Stomach (tissue), 9 donors: ENCODE measurements around the gene EPB41L2. TPM values are rescaled to one million over a fixed set of nuclear protein-coding genes. Genes with fewer than 3 reads are reported as not detected.
"Not testable (repeated sequence)": the region's sequence is repeated elsewhere in the genome, so short reads cannot be mapped to it uniquely, and the experiment has no call there.

ENCODE experiments used
- DNase-seq, 2 donors: peaks; one replicate each; pipeline versions ENCODE4 v3.0.0 to v3.0.0-alpha.2; 2013 to 2019
- H3K27ac ChIP-seq, 5 donors: fragments of 200-600 bp in 4 of 5; sonication (generic) in 4 of 5; one replicate each; pipeline ENCODE4 v1.5.1; 2013 to 2019; ENCODE audit warnings: mild to moderate bottlenecking in 1 of 5, moderate library complexity in 1 of 5
- H3K27me3 ChIP-seq, 3 donors: fragments of 200-600 bp; sonication (generic); one replicate each; pipeline ENCODE4 v1.5.1; 2017 to 2019; ENCODE audit warnings: mixed run types in 1 of 3
- H3K36me3 ChIP-seq, 4 donors: fragments of 200-600 bp; sonication (generic); 1 replicate in 3 of 4; 2 replicates in 1 of 4; pipeline ENCODE4 v1.5.1; 2016 to 2019
- H3K4me1 ChIP-seq, 4 donors: fragments of 200-600 bp; sonication (generic); one replicate each; pipeline ENCODE4 v1.5.1; 2016 to 2019
- H3K4me3 ChIP-seq, 4 donors: fragments of 200-600 bp; sonication (generic) in 3 of 4; one replicate each; pipeline ENCODE4 v1.5.1; 2016 to 2019; ENCODE audit warnings: mild to moderate bottlenecking in 1 of 4
- H3K9me3 ChIP-seq, 4 donors: fragments of 200-600 bp; sonication (generic); one replicate each; pipeline ENCODE4 v1.5.1; 2016 to 2019
- EP300 ChIP-seq: sonication (generic); formaldehyde crosslinking; IDR thresholded peaks from one replicate; pipeline ENCODE4 v1.6.1; 2017; ENCODE audit warnings: antibody characterized with exemption
- POLR2A ChIP-seq, 4 donors: fragments of 450-650 bp; IDR thresholded peaks; one replicate each; pipeline ENCODE4 v1.6.1; 2016; ENCODE audit warnings: antibody characterized with exemption in 4 of 4, control low read depth in 2 of 4, mild to moderate bottlenecking in 1 of 4, moderate library complexity in 1 of 4
- POLR2AphosphoS5 ChIP-seq, 3 donors: sonication (generic); formaldehyde crosslinking; IDR thresholded peaks; one replicate each; pipeline ENCODE4 v1.6.1; 2016; ENCODE audit warnings: antibody characterized with exemption in 3 of 3
- WGBS, 5 donors: extraction: QIAGEN DNeasy Blood & Tissue Kit in 3 of 5; methylation state at CpG; one replicate each; pipeline versions ENCODE4 v1.1.5 to v1.1.7; 2013 to 2018; 5-methylcytosine and 5-hydroxymethylcytosine counted together
- intact Hi-C: fragments of 100-400 bp; cut with DNase I; formaldehyde crosslinking; loops from one replicate; pipeline ENCODE4 v1.15.1; 2023; ENCODE audit warnings: low total_unique reads
- polyA plus RNA-seq, 3 donors: library from polyadenylated mRNA; stranded (reverse); fragments of 200-250 nt; gene quantifications; one replicate each; pipeline ENCODE4 v1.2.3, GENCODE V29; 2013
- total RNA-seq, 5 donors: library from RNA; depleted of rRNA; stranded (reverse); fragments of >200 nt; gene quantifications; one replicate each; pipeline versions ENCODE4 v1.1.0 to v1.2.3, GENCODE V29; 2014 to 2016
- TF ChIP-seq, protein P1 (sequence below), 7 experiments: fragments of 450-650 bp in 4 of 7; fragments of 200-600 bp in 3 of 7; sonication (generic) in 3 of 7; IDR thresholded peaks; one replicate each; pipeline ENCODE4 v1.5.1; 2016 to 2019; ENCODE audit warnings: antibody characterized with exemption in 7 of 7, control low read depth in 2 of 7, mild to moderate bottlenecking in 1 of 7
- donor health status: healthy with polysubstance abuse.
- donor health status: Bipolar disorder and iron deficiency.
- donor health status: healthy.

EPB41L2 gene
- total and polyA plus RNA-seq, 8 donors: 12.5 to 238 (median 30.2) TPM

DNA sequence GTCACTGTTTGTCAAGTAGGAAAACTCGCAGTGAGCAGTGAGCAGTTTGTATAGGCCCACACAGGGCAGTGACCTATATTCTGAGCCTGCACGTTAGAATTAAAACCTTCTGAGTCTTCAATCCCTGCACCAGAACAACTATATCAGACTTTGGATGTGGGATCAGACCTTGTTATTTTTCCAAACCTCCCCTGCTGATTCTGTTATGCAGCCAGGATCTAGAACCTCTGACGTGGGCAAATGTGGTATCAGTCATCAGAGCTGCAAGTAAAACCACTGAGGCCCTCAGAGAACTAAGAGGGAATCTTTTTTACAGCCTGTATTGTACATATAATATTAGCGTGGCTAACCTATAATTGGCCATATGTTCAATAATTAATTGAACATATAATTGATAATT, 40.3 kb upstream of the EPB41L2 start:
- WGBS, 5 donors: 65 to 81% (median 73%) methylated on average over 4 of the region's 4 CpGs
- H3K4me3 ChIP-seq: no peak overlapping the region
- H3K36me3 ChIP-seq: no peaks in the 10 kb centered on the region
- H3K4me1 ChIP-seq: peaks cover 0 to 10% (median 0%) of the 10 kb centered on the region in 4 donors
- intact Hi-C loops: no loop called here
- peaks cover 0 to 5% (median 0%) of the 10 kb centered on the region in 4 donors for H3K9me3 ChIP-seq
- no peak overlapping the region for H3K27ac ChIP-seq
- no peaks in the 10 kb centered on the region for H3K27me3 ChIP-seq
- TF ChIP-seq, protein P1, sequence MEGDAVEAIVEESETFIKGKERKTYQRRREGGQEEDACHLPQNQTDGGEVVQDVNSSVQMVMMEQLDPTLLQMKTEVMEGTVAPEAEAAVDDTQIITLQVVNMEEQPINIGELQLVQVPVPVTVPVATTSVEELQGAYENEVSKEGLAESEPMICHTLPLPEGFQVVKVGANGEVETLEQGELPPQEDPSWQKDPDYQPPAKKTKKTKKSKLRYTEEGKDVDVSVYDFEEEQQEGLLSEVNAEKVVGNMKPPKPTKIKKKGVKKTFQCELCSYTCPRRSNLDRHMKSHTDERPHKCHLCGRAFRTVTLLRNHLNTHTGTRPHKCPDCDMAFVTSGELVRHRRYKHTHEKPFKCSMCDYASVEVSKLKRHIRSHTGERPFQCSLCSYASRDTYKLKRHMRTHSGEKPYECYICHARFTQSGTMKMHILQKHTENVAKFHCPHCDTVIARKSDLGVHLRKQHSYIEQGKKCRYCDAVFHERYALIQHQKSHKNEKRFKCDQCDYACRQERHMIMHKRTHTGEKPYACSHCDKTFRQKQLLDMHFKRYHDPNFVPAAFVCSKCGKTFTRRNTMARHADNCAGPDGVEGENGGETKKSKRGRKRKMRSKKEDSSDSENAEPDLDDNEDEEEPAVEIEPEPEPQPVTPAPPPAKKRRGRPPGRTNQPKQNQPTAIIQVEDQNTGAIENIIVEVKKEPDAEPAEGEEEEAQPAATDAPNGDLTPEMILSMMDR (IDR thresholded peaks at IDR 0.05): no peak
- no peak for TF ChIP-seq POLR2AphosphoS5 (IDR thresholded peaks at IDR 0.05)
- no peak for TF ChIP-seq POLR2A (IDR thresholded peaks at IDR 0.05)
- TF ChIP-seq EP300: no peak
- DNase-seq: no peak

DNA sequence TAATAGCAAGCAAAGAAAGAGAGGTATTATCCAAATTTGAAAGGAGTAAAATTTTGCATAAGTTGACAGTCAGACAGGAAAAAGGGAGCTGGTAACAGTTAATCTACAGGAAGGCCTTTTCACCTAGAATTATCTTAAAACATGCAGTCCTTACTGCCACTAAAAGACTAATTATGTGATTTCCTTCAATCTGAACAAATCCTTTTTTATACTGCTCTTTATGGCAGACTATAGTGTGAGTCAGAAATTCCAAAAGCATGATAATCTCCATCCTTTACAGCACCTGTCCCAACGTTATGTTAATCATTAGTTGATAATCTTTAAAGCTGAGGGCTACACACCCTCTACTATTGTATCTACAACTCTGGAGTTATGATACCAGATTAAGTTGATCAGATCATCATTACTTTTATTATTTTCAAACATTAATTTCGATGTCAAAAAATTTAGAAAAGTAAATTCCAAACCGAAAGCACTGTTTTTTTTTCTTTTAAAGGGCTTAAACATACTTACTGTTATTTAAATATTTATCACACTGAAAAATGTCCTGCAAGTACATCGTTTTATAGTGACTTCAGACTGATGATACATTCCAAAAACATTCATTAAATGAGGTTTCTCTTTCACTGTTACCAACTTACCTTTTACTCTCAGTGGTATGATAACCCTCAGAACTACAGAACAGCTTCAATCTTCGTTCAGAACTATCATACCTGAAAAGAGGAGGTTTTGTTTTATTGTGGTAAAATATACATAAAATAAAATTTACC, 39.1 kb upstream of the EPB41L2 start:
- WGBS, 5 donors: 37 to 48% (median 46%) methylated on average over 5 of the region's 5 CpGs
- Histone ChIP-seq H3K36me3 (no peaks in the 10 kb centered on the region), H3K9me3 (peaks cover 0 to 5% (median 0%) of the 10 kb centered on the region in 4 donors), H3K27me3 (no peaks in the 10 kb centered on the region), H3K4me3 (no peak overlapping the region), H3K27ac (no peak overlapping the region), H3K4me1 (peaks cover 0 to 5% (median 0%) of the 10 kb centered on the region in 4 donors)
- intact Hi-C loops: no loop called here
- DNase-seq: no peak
- TF ChIP-seq, protein P1 (IDR thresholded peaks at IDR 0.05): no peak
- TF ChIP-seq POLR2A (IDR thresholded peaks at IDR 0.05) (no peak), POLR2AphosphoS5 (IDR thresholded peaks at IDR 0.05) (no peak), EP300 (no peak)

DNA sequence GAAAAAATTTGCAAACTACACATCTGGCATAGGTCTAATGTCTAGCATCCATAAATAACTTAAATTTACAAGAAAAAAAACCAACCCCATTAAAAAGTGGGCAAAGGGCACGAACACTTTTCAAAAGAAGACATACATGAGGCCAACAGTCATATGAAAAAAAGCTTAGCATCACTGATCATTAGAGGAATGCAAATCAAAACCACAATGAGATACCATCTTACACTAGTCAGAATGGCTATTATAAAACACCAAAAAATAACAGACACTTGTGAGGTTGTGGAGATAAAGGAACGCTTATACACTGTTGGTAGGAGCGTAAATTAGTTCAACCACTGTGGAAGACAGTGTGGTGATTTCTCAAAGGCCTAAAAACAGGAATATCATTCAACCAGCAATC, 33.7 kb upstream of the EPB41L2 start:
- no peak overlapping the region for H3K4me3 ChIP-seq
- H3K27ac ChIP-seq: no peak overlapping the region
- no peak for TF ChIP-seq POLR2AphosphoS5 (IDR thresholded peaks at IDR 0.05)
- no peak for TF ChIP-seq POLR2A (IDR thresholded peaks at IDR 0.05)
- TF ChIP-seq, protein P1 (IDR thresholded peaks at IDR 0.05): no peak
- TF ChIP-seq EP300: no peak
- DNase-seq: no peak
- intact Hi-C loops: no loop called here
- H3K27me3 ChIP-seq: no peaks in the 10 kb centered on the region
- WGBS, 5 donors: 83 to 93% (median 89%) methylated on average over 3 of the region's 3 CpGs
- H3K4me1 ChIP-seq: no peaks in the 10 kb centered on the region
- H3K9me3 ChIP-seq: peaks cover 0 to 26% (median 18%) of the 10 kb centered on the region in 4 donors
- no peaks in the 10 kb centered on the region for H3K36me3 ChIP-seq

DNA sequence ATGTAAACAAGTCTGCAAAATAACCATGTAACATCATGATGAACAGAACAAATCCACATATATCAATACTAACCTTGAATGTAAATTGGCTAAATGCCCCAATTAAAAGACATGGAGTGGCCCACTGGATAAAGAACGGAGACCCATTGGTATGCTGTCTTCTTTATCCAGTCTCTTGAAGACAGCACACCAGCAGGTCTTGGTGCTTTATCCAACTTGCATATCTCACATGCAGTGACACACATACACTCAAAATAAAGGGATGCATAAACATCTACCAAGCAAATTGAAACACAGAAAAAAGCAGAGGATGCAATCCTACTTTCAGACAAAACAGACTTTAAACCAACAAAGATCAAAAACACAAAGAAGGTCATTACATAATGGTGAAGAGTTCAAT, 30.3 kb upstream of the EPB41L2 start:
- no peaks in the 10 kb centered on the region for H3K36me3 ChIP-seq
- TF ChIP-seq EP300: no peak
- TF ChIP-seq POLR2AphosphoS5 (IDR thresholded peaks at IDR 0.05): no peak
- TF ChIP-seq, protein P1 (IDR thresholded peaks at IDR 0.05): no peak
- no peak for TF ChIP-seq POLR2A (IDR thresholded peaks at IDR 0.05)
- intact Hi-C loops: no loop called here
- no peak overlapping the region for H3K4me3 ChIP-seq
- no peaks in the 10 kb centered on the region for H3K4me1 ChIP-seq
- no peaks in the 10 kb centered on the region for H3K27me3 ChIP-seq
- DNase-seq: no peak
- H3K9me3 ChIP-seq: peaks cover 0 to 22% (median 18%) of the 10 kb centered on the region in 4 donors
- WGBS, 5 donors: 92 to 100% (median 94%) methylated on average over 1 of the region's 1 CpG
- no peak overlapping the region for H3K27ac ChIP-seq

DNA sequence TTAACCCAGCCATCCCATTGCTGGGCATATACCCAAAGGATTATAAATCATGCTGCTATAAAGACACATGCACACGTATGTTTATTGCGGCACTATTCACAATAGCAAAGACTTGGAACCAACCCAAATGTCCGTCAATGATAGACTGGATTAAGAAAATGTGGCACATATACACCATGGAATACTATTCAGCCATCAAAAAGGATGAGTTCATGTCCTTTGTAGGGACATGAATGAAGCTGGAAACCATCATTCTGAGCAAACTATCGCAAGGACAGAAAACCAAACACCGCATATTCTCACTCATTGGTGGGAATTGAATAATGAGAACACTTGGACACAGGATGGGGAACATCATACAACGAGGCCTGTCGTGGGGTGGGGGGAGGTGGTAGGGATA, 28.9 kb upstream of the EPB41L2 start:
- DNase-seq: not testable (repeated sequence)

DNA sequence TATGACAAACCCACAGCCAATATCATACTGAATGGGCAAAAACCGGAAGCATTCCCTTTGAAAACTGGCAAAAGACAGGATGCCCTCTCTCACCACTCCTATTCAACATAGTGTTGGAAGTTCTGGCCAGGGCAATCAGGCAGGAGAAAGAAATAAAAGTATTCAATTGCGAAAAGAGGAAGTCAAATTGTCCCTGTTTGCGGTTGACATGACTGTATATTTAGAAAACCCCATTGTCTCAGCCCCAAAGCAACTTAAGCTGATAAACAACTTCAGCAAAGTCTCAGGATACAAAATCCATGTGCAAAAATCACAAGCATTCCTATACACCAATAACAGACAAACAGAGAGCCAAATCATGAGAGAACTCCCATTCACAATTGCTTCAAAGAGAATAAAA, 27.3 kb upstream of the EPB41L2 start:
- H3K9me3 ChIP-seq: peaks cover 0 to 31% (median 22%) of the 10 kb centered on the region in 4 donors
- H3K27me3 ChIP-seq, DNase-seq, H3K27ac ChIP-seq, H3K36me3 ChIP-seq, intact Hi-C loops, H3K4me3 ChIP-seq, H3K4me1 ChIP-seq: not testable (repeated sequence)
- 78 to 88% (median 83%) methylated on average over 3 of the region's 3 CpGs for WGBS, 5 donors

More for the DNA sequence above, 28.9 kb upstream of the EPB41L2 start:
- intact Hi-C loops, H3K4me3 ChIP-seq, H3K27ac ChIP-seq, H3K27me3 ChIP-seq, H3K4me1 ChIP-seq, H3K36me3 ChIP-seq: not testable (repeated sequence)
- WGBS, 5 donors: 90 to 96% (median 96%) methylated on average over 5 to 7 of the region's 7 CpGs
- peaks cover 0 to 22% (median 18%) of the 10 kb centered on the region in 4 donors for H3K9me3 ChIP-seq
